Lower leg skin (tissue), 4 donors: ENCODE results near the gene SMAGP. TPM values are rescaled to one million over a fixed set of nuclear protein-coding genes. Genes with fewer than 3 reads are reported as not detected.

Experiments used
- DNase-seq, 2 donors: peaks; one replicate each; pipeline ENCODE4 v3.0.0-alpha.2; 2019; ENCODE audit warnings: low spot score in 2 of 2
- H3K4me3 ChIP-seq: fragments of 200-600 bp; sonication (generic); 2 replicates; pipeline ENCODE4 v1.5.1; 2017; ENCODE audit warnings: mild to moderate bottlenecking, low read depth; ENCODE audit not compliant: poor library complexity, severe bottlenecking
- POLR2A ChIP-seq, 2 donors: fragments of 450-650 bp; IDR thresholded peaks; one replicate each; pipeline ENCODE4 v1.6.1; 2016 to 2017; ENCODE audit warnings: antibody characterized with exemption in 2 of 2, mild to moderate bottlenecking in 1 of 2, moderate library complexity in 1 of 2
- WGBS, 2 donors: methylation state at CpG; one replicate each; pipeline ENCODE4 v1.1.5; 2018; 5-methylcytosine and 5-hydroxymethylcytosine counted together
- intact Hi-C: fragments of 100-400 bp; cut with DNase I; formaldehyde crosslinking; loops from one replicate; pipeline ENCODE4 v1.15.0; 2023; ENCODE audit warnings: low total_unique reads
- total RNA-seq, 4 donors: library from RNA; depleted of rRNA; stranded (reverse); fragments of >200 nt; gene quantifications; one replicate each; pipeline ENCODE4 v1.1.0, GENCODE V29; 2016
- TF ChIP-seq, protein P1 (sequence below), 3 donors: fragments of 450-650 bp; IDR thresholded peaks; one replicate each; pipeline ENCODE4 v1.5.1; 2016; ENCODE audit warnings: antibody characterized with exemption in 3 of 3, mild to moderate bottlenecking in 3 of 3, moderate library complexity in 2 of 3

Gene SMAGP
- total RNA-seq, 4 donors from 2014 or later, result 30.0 to 57.2 (median 44.9) TPM

DNA sequence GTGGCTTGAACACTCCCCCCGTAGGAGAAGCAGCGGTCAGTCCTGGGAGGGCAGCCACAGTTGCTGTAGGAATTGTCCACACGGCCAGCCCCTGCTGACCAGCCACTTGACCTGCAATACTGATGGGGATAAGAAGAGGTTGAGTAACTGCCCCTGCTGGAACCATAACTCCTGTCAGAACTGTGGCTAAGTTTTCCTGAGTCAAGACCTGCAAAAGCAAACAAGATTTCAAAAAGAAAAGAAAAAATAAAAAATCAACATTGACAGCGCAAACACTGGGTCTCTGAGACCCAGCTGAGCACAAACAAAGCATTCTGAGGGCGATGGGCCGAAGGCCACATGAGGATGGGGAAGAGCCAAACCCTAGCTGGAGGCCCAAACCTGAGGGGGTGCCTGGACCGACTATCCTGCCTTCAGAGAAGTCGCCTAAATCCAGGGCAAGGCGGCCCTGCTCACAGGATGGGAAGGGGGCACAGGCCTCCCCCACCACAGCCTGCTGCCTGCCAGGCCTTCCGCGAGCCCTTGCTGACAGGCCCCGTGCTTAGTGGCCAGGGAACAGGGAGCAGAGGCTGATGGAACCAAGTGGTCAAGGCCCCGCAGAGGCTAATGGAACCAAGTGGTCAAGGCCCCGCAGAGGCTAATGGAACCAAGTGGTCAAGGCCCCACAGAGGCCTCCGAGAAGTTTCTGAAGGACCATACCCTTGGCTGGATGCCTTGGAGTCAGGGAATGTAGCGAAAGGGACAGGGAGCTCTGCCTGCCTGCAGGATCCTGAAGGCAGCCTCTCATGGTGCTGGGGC lies 71.4 kb downstream of the SMAGP start:
- intact Hi-C loops, result no loop called here
- TF ChIP-seq POLR2A (IDR thresholded peaks at IDR 0.05), result no peak
- TF ChIP-seq, protein P1, sequence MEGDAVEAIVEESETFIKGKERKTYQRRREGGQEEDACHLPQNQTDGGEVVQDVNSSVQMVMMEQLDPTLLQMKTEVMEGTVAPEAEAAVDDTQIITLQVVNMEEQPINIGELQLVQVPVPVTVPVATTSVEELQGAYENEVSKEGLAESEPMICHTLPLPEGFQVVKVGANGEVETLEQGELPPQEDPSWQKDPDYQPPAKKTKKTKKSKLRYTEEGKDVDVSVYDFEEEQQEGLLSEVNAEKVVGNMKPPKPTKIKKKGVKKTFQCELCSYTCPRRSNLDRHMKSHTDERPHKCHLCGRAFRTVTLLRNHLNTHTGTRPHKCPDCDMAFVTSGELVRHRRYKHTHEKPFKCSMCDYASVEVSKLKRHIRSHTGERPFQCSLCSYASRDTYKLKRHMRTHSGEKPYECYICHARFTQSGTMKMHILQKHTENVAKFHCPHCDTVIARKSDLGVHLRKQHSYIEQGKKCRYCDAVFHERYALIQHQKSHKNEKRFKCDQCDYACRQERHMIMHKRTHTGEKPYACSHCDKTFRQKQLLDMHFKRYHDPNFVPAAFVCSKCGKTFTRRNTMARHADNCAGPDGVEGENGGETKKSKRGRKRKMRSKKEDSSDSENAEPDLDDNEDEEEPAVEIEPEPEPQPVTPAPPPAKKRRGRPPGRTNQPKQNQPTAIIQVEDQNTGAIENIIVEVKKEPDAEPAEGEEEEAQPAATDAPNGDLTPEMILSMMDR (IDR thresholded peaks at IDR 0.05), result no peak
- H3K4me3 ChIP-seq, result no peak overlapping the region
- 89 to 90% methylated on average over 15 to 16 of the region's 16 CpGs for WGBS, 2 donors
- no peak for DNase-seq

DNA sequence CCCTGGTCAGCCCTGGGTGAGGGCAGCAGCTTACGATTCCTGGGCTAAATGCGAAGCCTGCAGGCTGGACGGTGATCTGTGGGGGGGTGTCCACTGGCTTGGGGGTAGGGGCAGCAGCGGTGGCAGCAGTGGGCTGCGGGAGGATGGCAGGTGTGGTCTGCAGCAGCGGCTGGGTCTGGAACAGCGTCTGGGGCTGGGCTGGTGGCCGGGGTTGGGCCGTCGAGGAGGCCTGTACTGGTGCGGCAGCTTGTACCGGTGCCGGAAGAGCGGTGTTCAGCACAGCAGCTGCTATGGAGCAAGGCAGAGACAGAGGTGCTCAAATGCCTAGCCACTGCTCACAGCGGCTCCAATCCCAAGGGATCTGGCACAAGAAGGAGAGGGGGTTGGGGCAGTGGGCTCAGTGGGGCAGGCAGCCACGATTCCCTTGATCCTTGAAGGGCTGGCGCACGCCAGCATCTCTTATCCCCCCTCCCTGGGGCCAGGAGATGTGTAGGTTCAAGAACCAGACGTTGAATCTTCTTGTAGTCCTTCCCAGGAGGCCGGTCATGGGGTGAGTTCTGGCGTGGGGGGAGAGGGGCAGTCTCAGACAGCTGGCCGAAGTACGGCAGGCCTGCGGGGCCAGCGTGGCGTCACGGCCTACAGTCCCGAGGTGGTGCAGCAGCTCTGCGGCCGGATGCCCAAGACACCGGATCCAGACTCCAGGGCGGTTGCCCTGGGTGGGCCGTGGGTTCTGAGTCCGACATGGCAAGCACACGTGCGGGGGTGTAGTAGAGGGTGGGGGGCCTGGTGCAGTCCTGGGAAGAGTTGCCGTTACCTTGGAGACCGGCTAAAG lies 72.3 kb downstream of the SMAGP start:
- WGBS, 2 donors, result 91 to 93% methylated on average over 36 to 38 of the region's 38 CpGs
- no peak for TF ChIP-seq POLR2A (IDR thresholded peaks at IDR 0.05)
- TF ChIP-seq, protein P1 (IDR thresholded peaks at IDR 0.05), result no peak
- intact Hi-C loops, result no loop called here
- no peak overlapping the region for H3K4me3 ChIP-seq
- DNase-seq, result no peak

DNA sequence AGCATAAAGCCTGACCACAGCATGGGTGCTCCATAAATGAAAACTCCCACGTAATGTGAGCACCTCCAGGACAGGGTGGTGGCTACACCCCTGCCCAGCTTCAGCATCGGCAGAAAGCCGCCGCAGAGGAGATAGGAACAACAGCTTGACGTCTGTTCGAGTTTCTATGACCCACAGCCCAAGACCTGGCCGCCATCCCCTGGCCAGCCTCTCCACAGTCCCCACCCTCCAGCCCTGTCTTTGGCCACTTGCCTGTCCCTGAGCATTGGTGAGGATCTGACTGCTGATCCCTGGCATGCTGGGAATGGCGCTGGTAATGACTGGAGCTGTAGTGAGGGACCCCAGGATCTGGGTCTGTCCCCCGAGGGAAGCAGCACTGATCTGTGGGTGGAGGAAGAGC lies 73.7 kb downstream of the SMAGP start:
- no peak for DNase-seq
- TF ChIP-seq, protein P1 (IDR thresholded peaks at IDR 0.05), result no peak
- no peak for TF ChIP-seq POLR2A (IDR thresholded peaks at IDR 0.05)
- intact Hi-C loops, result no loop called here
- H3K4me3 ChIP-seq, result no peak overlapping the region
- 87 to 93% methylated on average over 9 of the region's 9 CpGs for WGBS, 2 donors

DNA sequence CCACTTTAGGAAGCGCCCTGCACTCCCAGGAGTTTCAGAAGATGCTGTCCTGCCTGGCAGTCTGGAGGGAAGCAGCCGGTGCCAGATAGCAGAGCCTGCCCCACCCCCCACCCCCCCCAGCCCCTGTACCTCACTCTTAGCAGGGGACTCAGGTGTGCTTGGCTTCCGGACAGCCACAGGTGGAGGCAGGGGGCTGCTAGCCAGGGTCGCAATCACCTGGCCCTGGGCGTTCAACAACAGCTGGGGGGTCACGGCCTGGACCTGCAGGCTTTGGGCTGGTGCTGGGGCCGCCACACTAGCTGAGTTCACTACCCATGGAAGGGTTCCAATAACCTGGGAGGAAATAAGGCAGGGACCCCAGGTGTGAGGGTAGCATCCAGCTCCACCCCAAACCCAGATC lies 74.4 kb downstream of the SMAGP start:
- WGBS, 2 donors, result 94 to 100% methylated on average over 6 to 7 of the region's 7 CpGs
- intact Hi-C loops, result no loop called here
- no peak overlapping the region for H3K4me3 ChIP-seq
- TF ChIP-seq, protein P1 (IDR thresholded peaks at IDR 0.05), result no peak
- TF ChIP-seq POLR2A (IDR thresholded peaks at IDR 0.05), result no peak
- DNase-seq, result no peak

Other genes with a start within 250 kb of the SMAGP start
- 10 to 100 TPM; 48.8 to 76.1 (median 64.9) TPM for gene SLC11A2, start 244.0 kb downstream of the SMAGP start, total RNA-seq
- 10 to 100 TPM; 51.3 to 75.1 (median 56.6) TPM for gene LETMD1, start 222.1 kb downstream of the SMAGP start, total RNA-seq
- 10 to 100 TPM; 16.6 to 22.7 (median 18.7) TPM for gene CSRNP2, start 186.8 kb downstream of the SMAGP start, total RNA-seq
- 10 to 100 TPM; 14.9 to 17.7 (median 17.1) TPM for gene TFCP2, start 97.3 kb downstream of the SMAGP start, total RNA-seq
- 10 to 100 TPM in 2 of 4 donors, 1 to 10 TPM in 2; 5.5 to 20.2 (median 10.6) TPM for gene POU6F1, start 52.4 kb downstream of the SMAGP start, total RNA-seq
- gene DAZAP2, start 31.6 kb downstream of the SMAGP start, total RNA-seq, result 100 to 1,000 TPM; 172 to 424 (median 256) TPM
- 1 to 10 TPM in 1 of 4 donors, under 1 TPM in 3; 0.38 to 2.4 (median 0.94) TPM for gene BIN2, start 53.8 kb upstream of the SMAGP start, total RNA-seq
- gene CELA1, start 76.3 kb upstream of the SMAGP start, total RNA-seq, result not detected
- gene GALNT6, start 121.0 kb upstream of the SMAGP start, total RNA-seq, result 10 to 100 TPM in 1 of 4 donors, 1 to 10 TPM in 3; 1.3 to 16.4 (median 4.7) TPM
- under 1 TPM; 0.04 to 0.13 (median 0.06) TPM for gene SLC4A8, start 154.4 kb upstream of the SMAGP start, total RNA-seq